Panc1 (cell line): Measurements from ENCODE around the gene CACNA2D3.

ENCODE experiments used
- CTCF ChIP-seq: fragments of 450-650 bp; IDR thresholded peaks from 2 replicates; pipeline ENCODE4 v1.5.1; 2017; ENCODE audit warnings: mild to moderate bottlenecking
- REST ChIP-seq, 2 experiments: IDR thresholded peaks; 2 replicates each; pipeline ENCODE4 v1.6.1; 2011 to 2012; ENCODE audit warnings: low read depth in 2 of 2, control low read depth in 1 of 2, low read length in 1 of 2, mild to moderate bottlenecking in 1 of 2, moderate library complexity in 1 of 2; ENCODE audit not compliant: insufficient read depth in 1 of 2
- TCF7L2 ChIP-seq: IDR thresholded peaks from 2 replicates; pipeline ENCODE4 v1.6.1; 2011; ENCODE audit warnings: mild to moderate bottlenecking, low read depth, low read length, inconsistent platforms

- TF ChIP-seq CTCF, result no peak
- TF ChIP-seq TCF7L2, result no peak
- no peak for TF ChIP-seq REST (IDR thresholded peaks at IDR 0.05; ENCODE audit: insufficient read depth in 1 of 2, low read depth in 2 of 2, low read length in 1 of 2)
Measured at GRCh38 chr3:54541369-54541768, 419.0 kb downstream of the CACNA2D3 start.
